Hypothalamus (tissue), 51 donors: ENCODE data around the gene SPOCK2.

Experiments
- DNase-seq, 51 donors: peaks; one replicate each; lab custom pipeline; 2025; lab: John Stamatoyannopoulos, UW

SPOCK2 gene

GRCh38 chr10:72059843-72060822, 28.2 kb downstream of the SPOCK2 start:
- no peak for DNase-seq

DNA sequence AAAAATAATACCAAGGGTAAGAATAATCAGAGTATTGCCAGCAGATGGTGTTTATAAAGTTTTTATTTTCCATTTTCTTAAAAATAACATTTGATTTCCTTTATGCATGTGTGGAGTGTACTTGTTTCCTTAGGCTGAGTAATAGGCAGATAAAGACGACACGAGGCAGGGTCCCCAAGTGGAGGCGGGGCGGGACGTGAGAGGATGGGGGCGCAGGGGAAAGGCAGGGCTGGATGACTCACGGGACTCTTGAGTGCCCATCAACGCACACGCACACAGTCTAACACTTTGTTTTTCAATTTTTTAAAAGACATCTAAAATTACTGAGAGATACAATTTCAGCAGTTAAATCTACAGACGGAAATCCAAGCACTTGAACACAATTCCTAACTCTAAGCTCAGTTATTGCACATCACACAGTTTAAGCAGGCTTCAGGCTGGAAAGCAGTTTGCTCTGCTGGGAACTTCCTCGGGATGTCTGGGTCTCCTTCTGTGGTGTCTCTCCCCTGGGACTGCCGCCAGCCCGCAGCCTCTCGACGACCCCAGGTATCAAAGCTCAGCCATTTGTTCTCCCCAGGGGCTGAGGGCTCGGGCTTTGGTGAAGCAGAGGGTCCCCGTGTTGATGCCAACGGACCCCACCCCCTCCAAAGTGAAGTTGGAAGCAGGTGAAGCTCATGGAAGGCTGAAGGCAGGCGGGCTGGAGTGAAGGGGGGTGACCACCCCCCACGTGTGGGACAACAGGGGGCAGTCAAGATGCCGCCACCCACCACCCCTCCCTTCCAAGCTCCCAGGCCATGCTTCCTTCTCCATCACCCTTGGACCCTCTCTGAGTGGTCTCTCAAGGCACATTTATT, 29.1 kb downstream of the SPOCK2 start:
- DNase-seq: peak in 1 of 51 donors; percentile 50

GRCh38 chr10:72058347-72058898, 29.9 kb downstream of the SPOCK2 start:
- DNase-seq: no peak

DNA sequence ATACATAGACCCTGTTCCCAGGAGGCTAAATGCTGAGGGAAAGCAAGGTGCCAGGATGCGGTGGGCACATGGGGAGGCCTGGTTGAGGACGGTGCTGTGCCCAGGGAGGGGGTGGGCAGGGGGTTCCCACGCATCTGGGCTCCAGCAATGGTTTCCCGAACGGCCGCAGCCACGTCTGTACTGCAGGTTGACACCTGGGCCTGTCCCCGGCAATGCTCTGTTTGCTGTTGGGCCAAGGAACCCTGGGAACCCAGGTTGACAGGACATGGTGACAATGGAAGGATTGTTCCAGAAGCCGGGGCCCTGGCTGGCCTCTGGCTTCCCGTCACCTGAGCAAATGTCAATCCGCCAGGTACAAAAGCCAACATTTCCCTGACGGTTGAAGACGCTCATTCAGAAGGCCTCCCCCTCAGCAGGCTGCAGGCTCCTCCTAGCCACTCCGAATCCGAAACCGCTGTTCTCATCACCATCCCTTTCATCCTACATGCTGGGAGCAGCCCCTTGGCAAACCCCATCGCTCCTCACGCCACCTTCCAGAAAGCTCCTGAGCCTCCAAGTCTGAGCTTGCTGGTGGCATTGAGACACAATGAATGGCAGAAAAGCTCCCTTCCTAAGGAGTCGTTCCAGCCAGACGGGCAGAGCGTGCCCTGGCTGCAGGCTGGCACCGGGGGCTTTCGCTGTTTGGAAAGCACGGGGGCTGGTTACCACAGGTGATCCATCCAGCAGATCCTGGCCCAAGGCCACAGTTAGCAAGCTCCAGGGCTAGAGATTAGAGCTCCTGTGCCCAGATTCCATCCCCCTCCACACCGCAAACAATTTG, 31.2 kb downstream of the SPOCK2 start:
- peak in 4 of 51 donors; percentile 19 to 37 (median 30) for DNase-seq

- DNase-seq: peak in 2 of 51 donors; percentile 13 to 19
Observed at GRCh38 chr10:72056113-72056512, 32.2 kb downstream of the SPOCK2 start.

DNA sequence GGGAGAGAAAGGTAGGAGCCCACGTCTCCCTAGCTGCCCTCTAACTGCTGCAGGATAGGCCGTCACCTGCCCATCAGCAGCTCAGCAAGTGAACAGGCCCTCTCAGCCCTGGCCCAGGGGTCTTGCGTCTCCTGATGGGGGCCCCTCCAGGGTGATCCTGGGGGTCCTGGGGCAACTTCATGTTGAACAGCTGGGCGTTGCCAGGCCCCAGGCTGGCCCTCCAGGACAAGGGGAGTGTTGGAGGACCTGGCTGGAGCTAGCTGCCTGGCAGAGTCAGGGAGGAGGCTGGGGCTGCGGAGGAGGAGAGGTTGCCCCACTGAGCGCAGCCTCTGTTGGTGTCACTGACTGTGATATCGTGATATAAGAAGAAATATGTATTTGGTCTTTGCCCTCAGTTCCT, 34.7 kb downstream of the SPOCK2 start:
- DNase-seq: no peak

DNA sequence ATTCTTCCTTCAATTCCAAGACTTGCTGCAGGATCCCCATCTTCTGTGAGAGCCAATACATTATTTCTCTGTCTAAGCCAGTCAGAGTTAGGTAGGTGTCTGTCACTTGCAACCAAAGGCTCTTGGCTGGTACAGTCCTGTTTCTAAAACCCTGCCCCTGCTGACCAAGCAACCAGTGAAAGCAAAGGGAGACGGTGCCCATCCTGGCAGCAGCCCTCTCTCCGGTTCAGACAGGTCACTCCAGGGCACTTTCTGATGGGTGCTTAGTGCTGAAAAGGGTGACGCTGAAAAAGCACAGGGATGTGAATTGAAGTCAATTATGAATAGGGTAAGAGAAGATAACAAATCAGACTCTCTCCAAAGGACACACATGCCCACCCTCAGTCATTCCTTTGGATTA, 37.5 kb downstream of the SPOCK2 start:
- DNase-seq: no peak

DNA sequence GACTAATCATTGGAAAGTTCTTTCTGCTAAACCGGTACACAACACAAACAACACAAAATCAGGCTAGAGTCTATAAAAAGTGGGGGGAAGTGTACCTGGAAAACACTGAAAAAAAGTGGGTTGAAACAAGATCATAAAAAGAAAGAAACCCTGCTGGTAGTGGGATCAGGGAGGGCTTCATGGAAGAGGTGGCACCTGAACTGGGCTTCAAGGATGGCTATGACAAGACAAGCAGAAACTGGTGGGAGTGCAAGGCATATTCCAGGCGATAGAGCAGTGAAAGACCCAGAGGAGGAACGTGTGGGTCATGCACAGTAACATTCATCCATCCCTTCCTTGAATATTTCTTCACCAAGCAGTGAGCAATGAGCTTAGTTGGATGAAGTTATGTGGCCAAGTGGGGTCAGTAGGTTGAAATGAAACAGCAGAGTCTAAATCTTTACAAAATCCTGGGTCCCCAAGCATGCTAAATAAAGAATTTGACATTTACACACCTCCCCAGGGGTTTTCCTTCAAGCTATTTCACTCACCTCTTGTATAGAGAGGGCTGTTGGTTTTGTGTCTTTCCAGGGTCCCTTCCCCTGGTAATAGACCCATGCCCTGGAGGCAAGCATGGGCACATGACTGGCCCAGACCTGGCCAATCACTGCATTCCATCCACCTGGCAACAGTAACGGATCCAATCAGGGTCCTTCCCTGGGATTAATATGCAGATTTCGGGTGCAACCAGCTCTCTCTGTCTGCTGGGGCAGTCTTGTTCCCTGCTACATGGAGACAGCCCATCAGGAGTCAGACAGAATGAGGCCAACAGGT, 38.2 kb downstream of the SPOCK2 start:
- DNase-seq: no peak

- no peak for DNase-seq
Observed at GRCh38 chr10:72049472-72049871, 38.9 kb downstream of the SPOCK2 start.

DNA sequence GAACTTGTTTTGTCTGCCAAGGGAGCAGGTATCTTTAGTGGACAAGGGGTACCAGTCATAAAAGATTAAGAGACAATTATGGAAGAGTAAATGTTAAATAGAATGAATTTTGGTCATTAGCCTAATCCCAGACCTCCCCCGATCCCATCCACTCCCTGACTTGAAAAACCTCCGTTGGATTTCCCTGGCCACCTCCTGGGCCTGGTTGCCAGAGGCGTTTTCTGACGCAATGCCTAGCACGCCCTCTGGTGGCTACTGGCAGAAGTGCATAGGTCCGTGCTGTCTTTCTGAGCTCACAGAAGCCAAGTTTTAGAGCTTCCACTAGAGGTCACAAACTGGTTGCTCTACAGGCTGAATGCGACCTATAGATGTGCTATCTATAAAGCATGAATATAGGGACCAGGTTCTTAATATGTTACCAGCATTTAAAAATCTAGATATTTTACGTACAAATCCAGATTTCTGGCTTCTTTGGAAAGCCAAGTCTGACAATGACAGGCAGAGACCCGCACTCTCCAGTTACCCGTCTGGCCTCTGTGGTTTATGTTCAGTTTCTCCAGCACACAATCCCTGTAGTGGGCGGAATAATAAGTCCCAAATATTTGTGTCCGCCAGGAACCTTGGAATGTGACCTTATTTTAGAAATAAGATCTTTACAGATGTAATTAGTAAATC, 39.8 kb downstream of the SPOCK2 start:
- peak in 50 of 51 donors; percentile 15 to 98 (median 86) for DNase-seq

DNA sequence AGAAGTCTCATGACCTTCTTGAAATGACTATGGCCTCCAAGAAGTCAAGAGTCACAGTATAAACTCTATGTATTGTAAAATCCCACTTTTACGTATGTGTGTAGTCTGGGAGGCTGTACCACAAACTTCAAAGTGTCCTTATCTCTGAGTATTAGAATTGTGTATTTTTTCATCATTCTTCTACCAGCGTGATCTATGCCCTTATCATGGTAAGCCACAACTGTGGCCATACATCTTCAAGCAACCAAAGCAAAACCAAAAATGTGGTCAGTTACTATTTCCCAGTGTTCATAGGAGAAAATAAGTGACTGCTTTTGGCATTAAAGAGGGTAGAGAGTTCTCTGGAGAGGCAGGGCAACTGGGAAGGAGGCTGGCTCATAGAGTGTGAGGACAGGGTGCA, 42.8 kb downstream of the SPOCK2 start:
- no peak for DNase-seq

DNA sequence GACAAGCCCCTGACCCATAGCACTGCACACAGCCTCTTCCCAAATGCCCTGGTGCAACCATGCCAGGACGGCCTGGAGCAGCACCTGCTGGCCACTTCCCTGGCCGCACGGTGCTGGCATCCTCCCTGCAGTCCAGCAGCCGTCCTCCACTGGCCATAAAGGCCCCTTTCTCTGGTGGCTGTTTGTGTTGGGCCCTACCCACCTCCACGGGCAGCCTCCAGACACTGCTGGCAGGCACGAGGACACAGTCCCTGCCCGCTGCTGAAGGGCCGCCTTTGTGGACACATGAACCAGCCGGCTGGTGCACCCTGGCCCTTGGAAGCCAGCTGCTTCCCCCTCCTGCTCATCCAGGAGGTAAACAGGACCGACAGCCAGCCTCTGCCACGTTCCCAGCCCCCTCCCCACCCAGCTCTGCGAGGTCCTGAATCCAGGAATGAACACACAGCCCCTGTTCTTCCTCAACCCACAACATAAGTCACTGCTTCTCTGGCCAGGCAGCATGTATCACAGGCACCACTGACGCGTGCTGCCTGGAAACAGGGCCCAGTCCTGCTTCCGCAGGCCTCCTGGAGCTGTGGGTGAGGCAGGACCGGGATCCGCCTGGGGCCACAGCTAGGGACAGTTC, 43.8 kb downstream of the SPOCK2 start:
- peak in 49 of 51 donors; percentile 30 to 98 (median 81) for DNase-seq

DNA sequence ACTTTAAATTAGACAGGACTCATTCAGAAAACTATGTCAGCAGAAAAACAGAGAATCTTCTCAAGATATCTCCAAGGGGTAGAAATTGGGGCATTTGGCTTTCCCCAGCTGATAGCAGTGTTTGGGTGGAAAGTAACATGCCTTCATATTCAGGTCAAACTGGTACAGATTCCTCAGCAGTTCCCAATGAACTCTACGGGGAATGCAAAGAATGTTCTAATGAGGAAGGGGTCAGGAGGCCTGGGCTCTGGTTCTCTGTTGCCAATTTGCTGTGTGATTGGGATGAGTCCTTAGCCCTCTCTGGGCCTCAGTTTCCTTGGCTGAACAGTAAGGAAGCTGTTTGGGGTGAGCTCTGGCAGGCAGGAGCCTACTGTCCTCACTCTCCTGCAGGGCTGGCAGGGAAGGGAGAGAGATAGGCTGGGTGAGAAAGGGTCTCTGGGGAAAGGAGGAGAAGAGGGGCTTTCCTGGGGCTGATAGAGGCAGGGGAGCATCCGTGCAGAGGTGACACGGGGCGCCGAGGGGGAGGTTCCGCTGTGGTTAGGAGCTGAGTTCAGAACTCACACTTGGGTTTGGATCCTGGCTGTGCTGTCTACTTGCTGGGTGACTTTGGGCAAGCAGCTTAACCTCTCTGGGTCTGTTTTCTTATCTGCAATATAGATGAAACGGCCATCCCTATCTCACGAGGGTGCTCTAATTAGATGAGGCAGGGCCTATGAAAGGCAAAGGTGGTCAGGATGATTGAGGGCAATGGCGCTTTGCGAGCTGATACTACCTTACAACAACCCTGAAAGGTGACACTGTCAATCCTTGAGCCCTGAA, 45.1 kb downstream of the SPOCK2 start:
- no peak for DNase-seq

- no peak for DNase-seq
Observed at GRCh38 chr10:72041491-72041890, 46.9 kb downstream of the SPOCK2 start.

GRCh38 chr10:72039377-72039776, 49.0 kb downstream of the SPOCK2 start:
- DNase-seq: no peak

- DNase-seq: no peak
Observed at GRCh38 chr10:72038458-72039001, 49.8 kb downstream of the SPOCK2 start.

DNA sequence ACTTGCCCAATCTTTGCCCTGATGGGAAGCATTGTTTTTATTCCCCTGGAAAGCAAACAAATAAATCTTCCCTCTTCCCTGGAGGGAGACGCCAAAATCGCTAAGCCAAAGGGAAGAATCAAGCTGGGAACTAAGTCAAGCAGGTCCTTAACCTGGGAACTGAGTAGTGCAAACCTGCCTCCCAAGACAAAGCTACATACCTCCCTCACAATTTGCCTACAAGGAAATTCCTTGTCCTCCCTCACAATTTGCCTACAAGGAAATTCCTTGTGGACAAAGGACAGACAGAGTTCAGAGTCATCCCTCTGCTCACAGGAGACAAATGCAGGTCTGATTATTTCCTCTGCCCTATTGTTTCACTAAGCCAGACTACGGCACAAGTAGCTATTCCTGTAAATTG, 50.5 kb downstream of the SPOCK2 start:
- DNase-seq: no peak
